ENCODE measurements around the gene MALSU1.

Gene MALSU1

DNA sequence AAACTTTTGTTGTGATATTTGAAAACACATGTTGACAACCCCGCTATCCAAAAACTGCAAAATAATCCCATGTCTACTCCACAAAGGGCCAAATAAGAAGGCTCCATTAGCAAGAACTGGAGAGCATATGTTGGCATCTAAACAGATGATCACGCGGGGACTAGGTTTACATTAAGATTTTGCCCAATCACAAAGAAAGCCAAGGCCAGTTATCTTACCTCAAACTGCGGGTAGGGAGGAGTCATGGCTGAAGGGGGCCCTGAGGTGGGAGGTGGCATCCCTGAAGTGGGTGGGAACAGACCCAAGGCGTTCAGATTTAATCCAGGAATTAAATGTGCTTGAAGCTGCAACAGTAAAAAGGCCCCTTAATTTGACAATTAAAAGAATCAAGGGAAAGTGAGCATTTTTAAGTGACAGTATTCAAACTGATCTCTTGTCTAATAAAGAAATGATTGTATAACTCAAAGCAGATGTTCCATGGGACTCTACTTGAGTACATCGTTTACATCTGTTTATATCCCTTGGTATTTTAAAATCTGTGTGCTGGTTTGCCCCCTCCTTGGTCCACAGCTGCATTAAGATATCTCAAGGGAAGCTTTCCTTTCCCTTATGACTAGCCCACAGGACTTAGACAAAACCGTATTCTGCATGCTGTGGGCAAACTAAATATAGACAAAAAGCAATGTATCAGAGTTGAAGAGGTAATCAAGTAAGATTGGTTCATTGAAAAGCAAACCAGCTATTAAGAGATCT lies 42.9 kb downstream of the MALSU1 start:
- H3K36me3 ChIP-seq (ENCODE audit: control insufficient read depth, insufficient read depth, low read length), result no peaks in the 10 kb centered on the region
- H3K9ac ChIP-seq (ENCODE audit: low read length), result no peak overlapping the region
- no peak overlapping the region for H3K4me3 ChIP-seq (ENCODE audit: low read length)
- H3K9me3 ChIP-seq (ENCODE audit: control insufficient read depth, low read length), result no peaks in the 10 kb centered on the region
- H3K27me3 ChIP-seq (ENCODE audit: control insufficient read depth, insufficient read depth, low read length), result peaks cover 13% of the 10 kb centered on the region
- no peaks in the 10 kb centered on the region for H3K4me1 ChIP-seq (ENCODE audit: control insufficient read depth, insufficient read depth, low read length)

DNA sequence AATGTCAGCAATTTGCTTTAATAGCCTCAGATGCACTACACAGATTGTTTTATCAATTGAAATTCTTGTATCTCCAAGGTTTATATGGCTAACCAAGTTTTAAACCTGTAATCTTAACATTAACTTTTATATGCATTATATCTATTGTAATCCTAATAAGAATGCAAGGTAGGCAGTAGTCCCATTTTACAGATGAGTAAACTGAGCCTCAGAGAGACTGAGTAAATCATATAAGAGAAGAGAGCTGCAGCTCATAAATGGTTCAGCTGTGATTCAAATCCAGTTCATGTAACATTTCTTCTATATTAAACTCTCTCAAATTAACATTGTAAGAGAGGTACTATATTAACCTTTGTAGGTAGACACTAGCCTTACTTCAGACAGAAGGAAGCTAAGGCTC lies 44.0 kb downstream of the MALSU1 start:
- H3K36me3 ChIP-seq (ENCODE audit: control insufficient read depth, insufficient read depth, low read length), result no peaks in the 10 kb centered on the region
- H3K9me3 ChIP-seq (ENCODE audit: control insufficient read depth, low read length), result no peaks in the 10 kb centered on the region
- H3K4me1 ChIP-seq (ENCODE audit: control insufficient read depth, insufficient read depth, low read length), result no peaks in the 10 kb centered on the region
- no peak overlapping the region for H3K4me3 ChIP-seq (ENCODE audit: low read length)
- H3K9ac ChIP-seq (ENCODE audit: low read length), result no peak overlapping the region
- peaks cover 7% of the 10 kb centered on the region for H3K27me3 ChIP-seq (ENCODE audit: control insufficient read depth, insufficient read depth, low read length)

GRCh38 chr7:23343806-23344475 lies 44.8 kb downstream of the MALSU1 start:
- Histone ChIP-seq H3K9ac (ENCODE audit: low read length) (no peak overlapping the region), H3K4me1 (ENCODE audit: control insufficient read depth, insufficient read depth, low read length) (no peaks in the 10 kb centered on the region), H3K36me3 (ENCODE audit: control insufficient read depth, insufficient read depth, low read length) (no peaks in the 10 kb centered on the region), H3K27me3 (ENCODE audit: control insufficient read depth, insufficient read depth, low read length) (peaks cover 3% of the 10 kb centered on the region), H3K4me3 (ENCODE audit: low read length) (no peak overlapping the region), H3K9me3 (ENCODE audit: control insufficient read depth, low read length) (no peaks in the 10 kb centered on the region)

GRCh38 chr7:23345601-23346000 lies 46.5 kb downstream of the MALSU1 start:
- no peaks in the 10 kb centered on the region for H3K27me3 ChIP-seq (ENCODE audit: control insufficient read depth, insufficient read depth, low read length)
- H3K9me3 ChIP-seq (ENCODE audit: control insufficient read depth, low read length), result no peaks in the 10 kb centered on the region
- no peak overlapping the region for H3K9ac ChIP-seq (ENCODE audit: low read length)
- H3K36me3 ChIP-seq (ENCODE audit: control insufficient read depth, insufficient read depth, low read length), result no peaks in the 10 kb centered on the region
- H3K4me1 ChIP-seq (ENCODE audit: control insufficient read depth, insufficient read depth, low read length), result no peaks in the 10 kb centered on the region
- no peak overlapping the region for H3K4me3 ChIP-seq (ENCODE audit: low read length)

DNA sequence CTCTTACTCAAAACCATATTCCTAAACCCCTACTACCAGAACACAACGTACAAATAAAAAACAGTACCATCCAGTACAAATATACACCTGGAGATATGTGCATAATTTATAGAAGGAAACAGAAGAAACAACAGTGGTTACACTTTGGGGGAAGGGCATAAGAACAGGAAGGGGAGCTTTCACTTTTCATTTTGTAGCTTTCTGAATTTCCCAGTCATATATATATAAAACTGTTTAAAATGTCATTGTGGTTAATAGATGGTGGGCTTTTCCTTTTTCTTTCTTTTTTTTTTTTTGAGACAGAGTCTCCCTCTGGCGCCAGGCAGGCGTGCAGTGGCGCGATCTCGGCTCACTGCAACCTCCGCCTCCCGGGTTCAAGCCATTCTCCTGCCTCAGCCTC lies 47.2 kb downstream of the MALSU1 start:
- H3K9ac ChIP-seq (ENCODE audit: low read length), result no peak overlapping the region
- H3K9me3 ChIP-seq (ENCODE audit: control insufficient read depth, low read length), result no peaks in the 10 kb centered on the region
- H3K36me3 ChIP-seq (ENCODE audit: control insufficient read depth, insufficient read depth, low read length), result no peaks in the 10 kb centered on the region
- H3K4me1 ChIP-seq (ENCODE audit: control insufficient read depth, insufficient read depth, low read length), result no peaks in the 10 kb centered on the region
- H3K27me3 ChIP-seq (ENCODE audit: control insufficient read depth, insufficient read depth, low read length), result no peaks in the 10 kb centered on the region
- no peak overlapping the region for H3K4me3 ChIP-seq (ENCODE audit: low read length)

DNA sequence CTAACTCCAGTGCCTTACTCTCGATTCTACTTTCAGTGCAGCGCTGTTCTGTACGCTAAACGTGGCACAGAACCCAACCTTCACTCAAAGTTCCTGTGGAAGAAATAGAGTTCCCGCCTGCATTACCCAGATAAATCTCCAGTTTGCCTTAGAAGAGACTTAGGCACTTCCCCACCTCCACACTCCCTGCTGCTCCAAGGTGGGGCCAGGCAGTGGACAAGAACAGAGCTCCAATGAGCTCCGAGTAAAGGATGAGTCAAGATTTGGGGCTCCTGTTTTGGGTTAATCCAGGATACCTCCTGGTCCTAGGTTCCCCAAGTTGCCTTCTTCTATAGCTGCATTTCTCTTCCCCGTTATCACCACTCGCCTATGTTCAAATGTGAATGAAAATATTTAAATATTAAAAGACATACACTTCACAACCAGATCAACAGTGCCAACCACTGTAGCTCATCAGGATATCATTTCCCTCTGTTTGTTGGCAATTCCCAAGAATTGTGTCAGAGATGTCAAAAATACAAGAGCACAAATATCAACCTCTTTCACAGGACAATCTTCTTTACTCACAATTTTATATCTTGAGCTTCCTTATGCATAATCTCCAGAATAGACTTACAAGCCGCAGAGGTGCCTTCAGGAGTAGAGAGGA lies 48.0 kb downstream of the MALSU1 start:
- Histone ChIP-seq H3K4me3 (ENCODE audit: low read length) (no peak overlapping the region), H3K27me3 (ENCODE audit: control insufficient read depth, insufficient read depth, low read length) (no peaks in the 10 kb centered on the region), H3K4me1 (ENCODE audit: control insufficient read depth, insufficient read depth, low read length) (no peaks in the 10 kb centered on the region), H3K9me3 (ENCODE audit: control insufficient read depth, low read length) (no peaks in the 10 kb centered on the region), H3K36me3 (ENCODE audit: control insufficient read depth, insufficient read depth, low read length) (no peaks in the 10 kb centered on the region), H3K9ac (ENCODE audit: low read length) (no peak overlapping the region)

DNA sequence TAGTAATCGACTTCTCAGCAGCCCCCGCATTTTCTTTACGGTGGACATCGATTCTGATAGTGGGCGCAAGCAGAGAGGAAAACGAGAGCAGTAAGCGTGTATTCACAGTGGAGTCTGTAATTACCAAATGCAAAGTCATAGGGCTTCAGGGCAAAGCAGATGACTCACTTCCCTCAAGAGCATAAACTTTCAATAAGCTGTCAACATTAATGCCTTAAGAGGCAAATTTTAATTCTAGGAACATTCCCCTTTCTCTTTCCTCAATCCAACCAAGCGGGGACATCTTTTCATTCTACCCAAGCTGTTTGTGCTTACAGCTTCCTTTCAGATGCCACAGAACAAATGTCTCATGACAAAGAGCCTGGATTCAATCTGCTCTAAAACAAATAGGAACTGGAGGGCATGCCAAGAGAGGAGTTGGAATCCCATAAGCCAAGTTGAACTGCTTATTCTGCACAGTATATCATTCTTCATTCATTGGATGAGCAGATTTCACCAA lies 48.6 kb downstream of the MALSU1 start:
- Histone ChIP-seq H3K27me3 (ENCODE audit: control insufficient read depth, insufficient read depth, low read length) (no peaks in the 10 kb centered on the region), H3K9me3 (ENCODE audit: control insufficient read depth, low read length) (no peaks in the 10 kb centered on the region), H3K4me1 (ENCODE audit: control insufficient read depth, insufficient read depth, low read length) (no peaks in the 10 kb centered on the region), H3K4me3 (ENCODE audit: low read length) (no peak overlapping the region), H3K36me3 (ENCODE audit: control insufficient read depth, insufficient read depth, low read length) (no peaks in the 10 kb centered on the region), H3K9ac (ENCODE audit: low read length) (no peak overlapping the region)

DNA sequence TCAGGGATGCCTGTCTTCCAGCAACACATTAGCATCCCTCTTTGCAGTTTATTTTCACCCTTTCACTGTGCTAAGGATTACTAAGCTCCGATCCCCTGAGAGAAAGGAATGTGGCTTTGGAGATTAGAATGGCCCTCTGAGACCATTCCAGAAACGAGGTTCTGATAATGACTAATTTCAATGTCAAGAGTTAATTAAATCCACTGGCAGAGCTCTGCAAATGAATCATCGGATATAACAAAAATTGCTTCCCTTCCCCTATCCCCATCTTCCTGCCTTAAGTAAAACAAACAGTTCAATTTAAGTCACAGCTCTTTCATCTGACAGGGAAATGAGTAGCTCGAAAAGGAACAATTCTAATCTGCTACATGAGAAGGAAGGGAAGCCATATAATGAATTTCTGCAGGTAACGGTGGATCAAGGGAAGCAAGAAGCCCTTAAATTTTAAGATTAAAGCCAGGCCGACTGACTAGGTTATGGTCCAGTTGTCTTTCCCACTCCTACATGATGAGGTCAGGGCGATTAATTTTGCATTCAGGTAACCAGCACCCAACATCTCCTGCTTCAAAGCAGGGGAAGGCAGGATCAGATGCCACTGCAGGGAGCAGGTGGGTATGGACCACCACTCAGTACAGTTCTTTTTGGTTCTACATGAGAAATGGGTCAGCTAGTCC lies 50.5 kb downstream of the MALSU1 start:
- H3K4me1 ChIP-seq (ENCODE audit: control insufficient read depth, insufficient read depth, low read length), result no peaks in the 10 kb centered on the region
- H3K9me3 ChIP-seq (ENCODE audit: control insufficient read depth, low read length), result no peaks in the 10 kb centered on the region
- no peak overlapping the region for H3K9ac ChIP-seq (ENCODE audit: low read length)
- no peaks in the 10 kb centered on the region for H3K36me3 ChIP-seq (ENCODE audit: control insufficient read depth, insufficient read depth, low read length)
- no peaks in the 10 kb centered on the region for H3K27me3 ChIP-seq (ENCODE audit: control insufficient read depth, insufficient read depth, low read length)
- H3K4me3 ChIP-seq (ENCODE audit: low read length), result no peak overlapping the region

GRCh38 chr7:23350466-23350865 lies 51.3 kb downstream of the MALSU1 start:
- no peaks in the 10 kb centered on the region for H3K36me3 ChIP-seq (ENCODE audit: control insufficient read depth, insufficient read depth, low read length)

GRCh38 chr7:23353172-23353571 lies 54.0 kb downstream of the MALSU1 start:
- Histone ChIP-seq H3K4me1 (ENCODE audit: control insufficient read depth, insufficient read depth, low read length) (peaks cover 4% of the 10 kb centered on the region), H3K9me3 (ENCODE audit: control insufficient read depth, low read length) (no peaks in the 10 kb centered on the region), H3K9ac (ENCODE audit: low read length) (no peak overlapping the region), H3K27me3 (ENCODE audit: control insufficient read depth, insufficient read depth, low read length) (no peaks in the 10 kb centered on the region), H3K36me3 (ENCODE audit: control insufficient read depth, insufficient read depth, low read length) (no peaks in the 10 kb centered on the region), H3K4me3 (ENCODE audit: low read length) (no peak overlapping the region)

More at GRCh38 chr7:23350466-23350865, 51.3 kb downstream of the MALSU1 start:
- Histone ChIP-seq H3K4me3 (ENCODE audit: low read length) (no peak overlapping the region), H3K4me1 (ENCODE audit: control insufficient read depth, insufficient read depth, low read length) (no peaks in the 10 kb centered on the region), H3K27me3 (ENCODE audit: control insufficient read depth, insufficient read depth, low read length) (no peaks in the 10 kb centered on the region), H3K9ac (ENCODE audit: low read length) (no peak overlapping the region), H3K9me3 (ENCODE audit: control insufficient read depth, low read length) (no peaks in the 10 kb centered on the region)

DNA sequence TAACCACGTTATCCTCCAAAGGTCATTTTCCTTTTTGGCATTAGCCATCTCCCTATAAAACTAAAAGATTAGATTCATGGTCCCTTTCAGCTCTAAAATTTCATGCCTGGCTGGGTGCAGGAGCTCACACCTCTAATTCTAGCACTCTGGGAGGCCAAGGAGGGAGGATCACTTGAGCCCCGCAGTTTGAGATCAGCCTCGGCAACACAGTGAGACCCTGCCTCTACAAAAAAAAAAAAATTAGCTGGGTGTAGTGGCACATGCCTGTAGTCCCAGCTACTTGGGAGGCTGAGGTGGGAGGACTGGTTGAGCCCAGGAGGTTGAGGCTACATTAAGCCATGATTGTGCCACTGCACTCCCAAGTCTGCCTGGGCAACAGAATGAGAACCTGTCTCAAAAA lies 57.0 kb downstream of the MALSU1 start:
- Histone ChIP-seq H3K4me1 (ENCODE audit: control insufficient read depth, insufficient read depth, low read length) (peaks cover 4% of the 10 kb centered on the region), H3K9ac (ENCODE audit: low read length) (no peak overlapping the region), H3K36me3 (ENCODE audit: control insufficient read depth, insufficient read depth, low read length) (no peaks in the 10 kb centered on the region), H3K4me3 (ENCODE audit: low read length) (no peak overlapping the region), H3K27me3 (ENCODE audit: control insufficient read depth, insufficient read depth, low read length) (no peaks in the 10 kb centered on the region), H3K9me3 (ENCODE audit: control insufficient read depth, low read length) (no peaks in the 10 kb centered on the region)

GRCh38 chr7:23356726-23357125 lies 57.6 kb downstream of the MALSU1 start:
- Histone ChIP-seq H3K4me1 (ENCODE audit: control insufficient read depth, insufficient read depth, low read length) (peaks cover 4% of the 10 kb centered on the region), H3K36me3 (ENCODE audit: control insufficient read depth, insufficient read depth, low read length) (no peaks in the 10 kb centered on the region), H3K9ac (ENCODE audit: low read length) (no peak overlapping the region), H3K9me3 (ENCODE audit: control insufficient read depth, low read length) (no peaks in the 10 kb centered on the region), H3K4me3 (ENCODE audit: low read length) (no peak overlapping the region), H3K27me3 (ENCODE audit: control insufficient read depth, insufficient read depth, low read length) (no peaks in the 10 kb centered on the region)

Measured in mucosa of stomach (tissue), 1 donor.